Measurements from ENCODE around the gene UTF1.

The UTF1 gene

DNA sequence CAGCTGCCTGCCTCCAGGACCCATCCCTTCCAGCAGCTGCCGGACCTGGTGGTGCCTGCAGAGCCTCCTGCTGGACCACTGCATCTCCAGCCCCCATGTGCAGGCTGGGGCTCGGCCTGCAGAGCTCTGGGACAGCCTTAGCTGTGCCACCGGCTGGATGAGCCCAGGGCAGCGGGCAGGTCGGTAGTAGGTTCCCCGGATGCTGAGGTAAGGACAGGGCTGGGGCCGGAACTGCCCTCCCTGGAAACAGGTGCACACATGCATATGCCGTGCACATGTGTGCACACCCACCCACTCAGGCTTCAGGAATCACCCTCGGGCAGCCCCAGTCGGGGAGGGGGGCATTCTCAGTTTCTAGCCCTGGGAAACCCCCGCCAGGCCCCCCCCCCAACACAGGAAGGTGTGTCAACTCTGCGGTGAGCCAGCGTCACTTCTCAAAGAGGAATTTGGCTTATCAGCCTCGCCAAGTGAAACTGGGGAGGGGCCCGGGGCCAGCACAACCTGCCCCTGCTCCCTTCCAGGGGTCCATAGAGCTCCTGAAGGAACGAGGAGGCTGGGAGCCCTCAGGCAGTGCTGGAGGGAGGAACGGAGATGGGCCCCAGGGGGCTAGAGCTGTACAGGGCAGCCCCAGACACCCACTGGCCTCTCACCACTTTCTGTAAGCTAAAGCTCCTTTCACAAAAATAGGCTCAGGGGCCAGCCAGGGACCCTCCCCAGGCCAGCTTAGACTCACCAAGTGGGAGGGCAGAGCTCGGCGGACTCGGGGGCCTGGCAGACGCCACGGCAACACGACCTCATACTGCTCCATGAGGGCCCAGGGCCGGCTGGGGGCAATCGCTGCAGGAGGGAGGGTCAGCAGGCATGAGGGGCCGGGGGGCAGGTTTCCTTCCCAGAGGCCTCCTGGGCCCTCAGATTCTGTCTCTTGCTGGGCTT is 45.0 kb downstream of the UTF1 start (continued):
- TF ChIP-seq ZNF394 (tag by site-specific recombination; IDR thresholded peaks at IDR 0.05; ENCODE audit: borderline replicate concordance), result no peak
- TF ChIP-seq ZNF404 (tag by site-specific recombination; IDR thresholded peaks at IDR 0.05), result no peak
- TF ChIP-seq SCRT1 (tag by site-specific recombination; IDR thresholded peaks at IDR 0.05; ENCODE audit: borderline replicate concordance), result no peak
- no peak for TF ChIP-seq FEZF1 (tag by site-specific recombination; IDR thresholded peaks at IDR 0.05)
- TF ChIP-seq ZNF792 (tag by site-specific recombination; IDR thresholded peaks at IDR 0.05), result no peak

DNA sequence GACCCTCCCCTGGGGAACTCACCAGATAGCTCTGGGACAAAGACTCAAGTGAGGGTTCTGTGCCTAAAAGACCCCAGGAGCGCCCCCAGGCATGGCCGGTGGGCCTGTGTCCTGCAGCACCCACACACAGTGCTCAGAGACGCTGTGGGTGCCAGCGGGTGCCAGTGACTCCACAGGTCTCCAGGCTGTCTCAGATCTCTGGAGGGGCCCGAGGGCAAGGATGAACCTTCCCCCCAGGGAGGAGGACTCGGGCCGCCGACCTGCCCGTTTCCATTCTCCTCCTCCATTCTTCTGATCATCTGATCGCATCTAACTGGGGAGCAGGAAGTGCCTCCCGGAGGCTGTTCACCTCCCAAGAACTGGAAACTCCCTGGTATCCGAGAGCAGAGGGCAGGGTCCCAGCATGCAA is 45.7 kb downstream of the UTF1 start:
- H3K4me1 ChIP-seq (ENCODE audit: control insufficient read depth, insufficient read depth, low read length), result no peaks in the 10 kb centered on the region
- peaks cover 0 to 21% of the 10 kb centered on the region in 2 experiments; a peak in 1 of 3 replicates for H3K36me3 ChIP-seq (ENCODE audit: control insufficient read depth in 2 of 2, insufficient read depth in 1 of 2, low read length in 2 of 2)
- no peak overlapping the region for H3K4me3 ChIP-seq (ENCODE audit: low read depth, low read length)
- no peak overlapping the region for H3K27ac ChIP-seq (ENCODE audit: extremely low read depth, low read depth, low read length)
- ChIA-PET CTCF (no interaction called here), POLR2A (no interaction called here)
- no peaks in the 10 kb centered on the region for H3K9me3 ChIP-seq (ENCODE audit: control insufficient read depth, insufficient read depth, low read depth, low read length)
- TF ChIP-seq ZNF473 (tag by site-specific recombination; IDR thresholded peaks at IDR 0.05) (no peak), ZNF221 (tag by site-specific recombination; IDR thresholded peaks at IDR 0.05; ENCODE audit: borderline replicate concordance) (no peak), WT1 (tag by site-specific recombination; IDR thresholded peaks at IDR 0.05) (no peak), MEIS1 (CRISPR knock-in tag; IDR thresholded peaks at IDR 0.05; ENCODE audit: borderline replicate concordance) (no peak), ZNF792 (tag by site-specific recombination; IDR thresholded peaks at IDR 0.05) (no peak), ZNF24 (tag by site-specific recombination; IDR thresholded peaks at IDR 0.05) (no peak), ZNF501 (tag by site-specific recombination; IDR thresholded peaks at IDR 0.05) (no peak), ZFP69B (tag by site-specific recombination; IDR thresholded peaks at IDR 0.05) (no peak)
- TF ChIP-seq, protein P1, sequence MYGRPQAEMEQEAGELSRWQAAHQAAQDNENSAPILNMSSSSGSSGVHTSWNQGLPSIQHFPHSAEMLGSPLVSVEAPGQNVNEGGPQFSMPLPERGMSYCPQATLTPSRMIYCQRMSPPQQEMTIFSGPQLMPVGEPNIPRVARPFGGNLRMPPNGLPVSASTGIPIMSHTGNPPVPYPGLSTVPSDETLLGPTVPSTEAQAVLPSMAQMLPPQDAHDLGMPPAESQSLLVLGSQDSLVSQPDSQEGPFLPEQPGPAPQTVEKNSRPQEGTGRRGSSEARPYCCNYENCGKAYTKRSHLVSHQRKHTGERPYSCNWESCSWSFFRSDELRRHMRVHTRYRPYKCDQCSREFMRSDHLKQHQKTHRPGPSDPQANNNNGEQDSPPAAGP (tag by site-specific recombination; IDR thresholded peaks at IDR 0.05), result no peak

DNA sequence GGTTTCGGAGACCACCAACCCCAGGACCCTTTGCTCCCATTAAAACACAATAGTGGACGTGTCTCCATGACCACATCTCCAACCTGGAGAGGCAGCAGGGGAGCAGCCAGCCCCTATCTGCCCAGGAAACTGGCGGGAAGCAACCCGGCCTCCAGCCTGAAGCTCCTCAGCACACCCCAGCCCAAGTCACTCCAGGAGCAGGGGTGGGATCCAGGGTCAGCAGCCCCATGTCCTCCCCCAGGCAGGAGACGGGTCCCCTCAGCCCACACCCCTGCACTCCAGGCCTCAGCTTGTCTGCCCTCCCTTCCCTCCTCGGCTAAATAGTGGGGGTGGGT is 46.0 kb downstream of the UTF1 start:
- H3K9me3 ChIP-seq (ENCODE audit: control insufficient read depth, insufficient read depth, low read depth, low read length), result no peaks in the 10 kb centered on the region
- no peak overlapping the region for H3K27ac ChIP-seq (ENCODE audit: extremely low read depth, low read depth, low read length)
- peaks cover 0 to 22% of the 10 kb centered on the region in 2 experiments; a peak in 1 of 3 replicates for H3K36me3 ChIP-seq (ENCODE audit: control insufficient read depth in 2 of 2, insufficient read depth in 1 of 2, low read length in 2 of 2)
- ChIA-PET CTCF (interaction anchor here (0.7 kb wide), 1 partner anchor 528 kb away, joined by 3 read pairs; no protein-coding TSS in a partner anchor), POLR2A (no interaction called here)
- TF ChIP-seq SCRT2 (tag by site-specific recombination; IDR thresholded peaks at IDR 0.05), result no peak
- TF ChIP-seq, protein P2, sequence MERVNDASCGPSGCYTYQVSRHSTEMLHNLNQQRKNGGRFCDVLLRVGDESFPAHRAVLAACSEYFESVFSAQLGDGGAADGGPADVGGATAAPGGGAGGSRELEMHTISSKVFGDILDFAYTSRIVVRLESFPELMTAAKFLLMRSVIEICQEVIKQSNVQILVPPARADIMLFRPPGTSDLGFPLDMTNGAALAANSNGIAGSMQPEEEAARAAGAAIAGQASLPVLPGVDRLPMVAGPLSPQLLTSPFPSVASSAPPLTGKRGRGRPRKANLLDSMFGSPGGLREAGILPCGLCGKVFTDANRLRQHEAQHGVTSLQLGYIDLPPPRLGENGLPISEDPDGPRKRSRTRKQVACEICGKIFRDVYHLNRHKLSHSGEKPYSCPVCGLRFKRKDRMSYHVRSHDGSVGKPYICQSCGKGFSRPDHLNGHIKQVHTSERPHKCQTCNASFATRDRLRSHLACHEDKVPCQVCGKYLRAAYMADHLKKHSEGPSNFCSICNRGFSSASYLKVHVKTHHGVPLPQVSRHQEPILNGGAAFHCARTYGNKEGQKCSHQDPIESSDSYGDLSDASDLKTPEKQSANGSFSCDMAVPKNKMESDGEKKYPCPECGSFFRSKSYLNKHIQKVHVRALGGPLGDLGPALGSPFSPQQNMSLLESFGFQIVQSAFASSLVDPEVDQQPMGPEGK (tag by site-specific recombination; IDR thresholded peaks at IDR 0.05), result peak; percentile 22; the same call in 1 of the 2 replicates
- TF ChIP-seq ZNF473 (tag by site-specific recombination; IDR thresholded peaks at IDR 0.05), result no peak
- TF ChIP-seq KLF16 (tag by site-specific recombination; IDR thresholded peaks at IDR 0.05), result no peak
- TF ChIP-seq EGR2 (tag by site-specific recombination; IDR thresholded peaks at IDR 0.05; ENCODE audit: low read depth), result no peak
- H3K4me1 ChIP-seq (ENCODE audit: control insufficient read depth, insufficient read depth, low read length), result no peaks in the 10 kb centered on the region
- H3K4me3 ChIP-seq (ENCODE audit: low read depth, low read length), result no peak overlapping the region
